HEK293 (cell line): ENCODE data around the gene GBX1.
A peak's percentile ranks its signal among the peaks of the same experiment; 100 is the strongest.

Source experiments
- CTCF ChIA-PET: fragments of 350-600 bp; formaldehyde crosslinking; extraction: SDS; loops from one replicate; lab custom pipeline; 2021; ENCODE audit warnings: antibody characterized with exemption; lab: Yijun Ruan, JAX
- POLR2A ChIA-PET: fragments of 300-600 bp; formaldehyde crosslinking; extraction: SDS; loops from one replicate; lab custom pipeline; 2020; ENCODE audit warnings: antibody characterized with exemption, inconsistent platforms; lab: Yijun Ruan, JAX
- H3K27ac ChIP-seq: fragments of 200-500 bp; sonication (Bioruptor generic); 2 replicates; pipeline ENCODE4 v1.5.1; 2014; ENCODE audit warnings: low read depth, low read length, control low read depth, inconsistent platforms; ENCODE audit errors: extremely low read depth
- H3K36me3 ChIP-seq, 2 experiments: fragments of 200-500 bp in 1 of 2; sonication (Bioruptor generic) in 1 of 2; 1 replicate in 1 of 2; 2 replicates in 1 of 2; pipeline ENCODE4 v1.5.1; 2014 to 2017; ENCODE audit warnings: inconsistent platforms in 2 of 2, low read length in 2 of 2; ENCODE audit not compliant: control insufficient read depth in 2 of 2, insufficient read depth in 1 of 2
- H3K4me1 ChIP-seq: fragments of 200-500 bp; sonication (Bioruptor generic); 2 replicates; pipeline ENCODE4 v1.5.1; 2014; ENCODE audit warnings: mild to moderate bottlenecking, low read length, inconsistent platforms; ENCODE audit not compliant: control insufficient read depth, insufficient read depth
- H3K4me3 ChIP-seq: 2 replicates; pipeline ENCODE4 v1.5.1; 2011; ENCODE audit warnings: low read depth, mild to moderate bottlenecking, control low read depth, low read length, moderate library complexity
- H3K9me3 ChIP-seq: fragments of 200-500 bp; sonication (Bioruptor generic); 2 replicates; pipeline ENCODE4 v1.5.1; 2014; ENCODE audit warnings: low read depth, low read length, inconsistent platforms; ENCODE audit not compliant: control insufficient read depth, insufficient read depth
- GFI1B ChIP-seq: fragments of 450-650 bp; formaldehyde crosslinking; IDR thresholded peaks from 2 replicates; pipeline ENCODE4 v1.5.1; 2016; ENCODE audit warnings: missing biosample characterization, missing genetic modification characterization
- GLIS2 ChIP-seq: fragments of 450-650 bp; formaldehyde crosslinking; IDR thresholded peaks from 2 replicates; pipeline ENCODE4 v1.5.1; 2016; ENCODE audit warnings: missing biosample characterization, missing genetic modification characterization
- RBAK ChIP-seq: fragments of 450-650 bp; formaldehyde crosslinking; IDR thresholded peaks from 2 replicates; pipeline ENCODE4 v1.5.1; 2016; ENCODE audit warnings: missing biosample characterization, missing genetic modification characterization
- SCRT1 ChIP-seq: fragments of 450-650 bp; formaldehyde crosslinking; IDR thresholded peaks from 2 replicates; pipeline ENCODE4 v1.5.1; 2016; ENCODE audit warnings: missing biosample characterization, missing genetic modification characterization, borderline replicate concordance
- SCRT2 ChIP-seq: fragments of 450-650 bp; formaldehyde crosslinking; IDR thresholded peaks from 2 replicates; pipeline ENCODE4 v1.5.1; 2016; ENCODE audit warnings: missing biosample characterization, missing genetic modification characterization
- TSHZ1 ChIP-seq: fragments of 450-650 bp; formaldehyde crosslinking; IDR thresholded peaks from 2 replicates; pipeline ENCODE4 v1.5.1; 2016; ENCODE audit warnings: missing biosample characterization, missing genetic modification characterization, borderline replicate concordance
- ZBTB49 ChIP-seq: fragments of 450-650 bp; formaldehyde crosslinking; IDR thresholded peaks from 2 replicates; pipeline ENCODE4 v1.5.1; 2016; ENCODE audit warnings: missing biosample characterization, missing genetic modification characterization, low read depth
- ZNF16 ChIP-seq: fragments of 450-650 bp; formaldehyde crosslinking; IDR thresholded peaks from 2 replicates; pipeline ENCODE4 v1.5.1; 2016; ENCODE audit warnings: low read depth, missing biosample characterization, missing genetic modification characterization
- ZNF473 ChIP-seq: fragments of 450-650 bp; formaldehyde crosslinking; IDR thresholded peaks from 2 replicates; pipeline ENCODE4 v1.5.1; 2017; ENCODE audit warnings: missing biosample characterization, missing genetic modification characterization
- ZNF600 ChIP-seq: fragments of 450-650 bp; formaldehyde crosslinking; IDR thresholded peaks from 2 replicates; pipeline ENCODE4 v1.5.1; 2016; ENCODE audit warnings: missing biosample characterization, missing genetic modification characterization
- ZSCAN16 ChIP-seq: fragments of 450-650 bp; formaldehyde crosslinking; IDR thresholded peaks from 2 replicates; pipeline ENCODE4 v1.5.1; 2016; ENCODE audit warnings: missing biosample characterization, missing genetic modification characterization
- TF ChIP-seq, protein P1 (sequence below): IDR thresholded peaks from 2 replicates; pipeline ENCODE4 v1.6.1; 2011; ENCODE audit warnings: mild to moderate bottlenecking, low read depth, low read length, borderline replicate concordance
- TF ChIP-seq, protein P2 (sequence below): fragments of 450-650 bp; formaldehyde crosslinking; IDR thresholded peaks from 2 replicates; pipeline ENCODE4 v1.5.1; 2016; ENCODE audit warnings: missing biosample characterization, missing genetic modification characterization

GBX1 gene

GRCh38 chr7:151142686-151143040 lies 24.8 kb downstream of the GBX1 start:
- H3K4me3 ChIP-seq: no peak overlapping the region
- no peak overlapping the region for H3K27ac ChIP-seq
- H3K9me3 ChIP-seq: no peaks in the 10 kb centered on the region
- ChIA-PET POLR2A (interaction anchor here (0.8 kb wide), 1 partner anchor 1371 kb away, joined by 3 read pairs; no protein-coding TSS in a partner anchor), CTCF (interaction anchor here (1.0 to 1.3 kb wide), 3 partner anchors 23 to 29 kb away, joined by 3 to 6 read pairs (median 6); no protein-coding TSS in a partner anchor)
- TF ChIP-seq ZNF16: no peak
- TF ChIP-seq ZBTB49 (tag by site-specific recombination): no peak
- peak; percentile 70 for TF ChIP-seq GLIS2 (tag by site-specific recombination)
- H3K36me3 ChIP-seq: peaks cover 0 to 73% of the 10 kb centered on the region in 2 experiments; a peak in 1 of 3 replicates
- no peaks in the 10 kb centered on the region for H3K4me1 ChIP-seq

DNA sequence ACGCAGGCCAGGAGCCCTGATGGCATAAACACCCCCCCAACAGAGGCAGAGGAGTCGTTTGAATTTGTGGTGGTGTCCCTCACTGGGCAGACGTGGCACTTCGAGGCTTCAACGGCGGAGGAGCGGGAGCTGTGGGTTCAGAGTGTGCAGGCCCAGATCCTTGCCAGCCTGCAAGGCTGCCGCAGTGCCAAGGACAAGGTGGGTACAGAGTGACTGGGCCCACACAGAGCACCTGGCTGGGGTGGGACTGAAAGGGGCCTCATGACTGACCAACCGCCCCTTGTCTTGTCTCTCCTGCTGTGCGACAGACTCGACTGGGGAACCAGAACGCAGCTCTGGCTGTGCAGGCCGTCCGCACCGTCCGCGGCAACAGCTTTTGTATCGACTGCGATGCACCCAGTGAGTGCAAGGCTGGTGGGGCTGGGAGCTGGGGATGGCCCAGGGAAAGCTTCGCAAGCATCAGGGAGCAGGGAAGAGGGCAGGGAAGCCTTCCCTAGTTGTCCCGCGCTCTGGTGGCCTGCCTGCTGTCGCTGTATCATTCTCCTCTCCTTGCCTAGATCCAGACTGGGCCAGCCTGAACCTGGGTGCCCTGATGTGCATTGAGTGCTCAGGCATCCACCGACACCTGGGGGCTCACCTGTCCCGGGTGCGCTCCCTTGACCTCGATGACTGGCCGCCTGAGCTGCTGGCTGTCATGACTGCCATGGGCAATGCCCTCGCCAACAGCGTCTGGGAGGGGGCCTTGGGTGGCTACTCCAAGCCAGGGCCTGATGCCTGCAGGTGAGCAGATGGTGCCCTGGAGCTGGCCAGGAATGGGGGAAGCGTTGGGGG lies 25.4 kb downstream of the GBX1 start:
- TF ChIP-seq, protein P1, sequence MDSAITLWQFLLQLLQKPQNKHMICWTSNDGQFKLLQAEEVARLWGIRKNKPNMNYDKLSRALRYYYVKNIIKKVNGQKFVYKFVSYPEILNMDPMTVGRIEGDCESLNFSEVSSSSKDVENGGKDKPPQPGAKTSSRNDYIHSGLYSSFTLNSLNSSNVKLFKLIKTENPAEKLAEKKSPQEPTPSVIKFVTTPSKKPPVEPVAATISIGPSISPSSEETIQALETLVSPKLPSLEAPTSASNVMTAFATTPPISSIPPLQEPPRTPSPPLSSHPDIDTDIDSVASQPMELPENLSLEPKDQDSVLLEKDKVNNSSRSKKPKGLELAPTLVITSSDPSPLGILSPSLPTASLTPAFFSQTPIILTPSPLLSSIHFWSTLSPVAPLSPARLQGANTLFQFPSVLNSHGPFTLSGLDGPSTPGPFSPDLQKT: no peak
- no peak for TF ChIP-seq RBAK (tag by site-specific recombination)
- TF ChIP-seq GFI1B: no peak
- no peak for TF ChIP-seq ZNF473 (tag by site-specific recombination)
- TF ChIP-seq ZNF600: peak; percentile 81
- Histone ChIP-seq H3K27ac (no peak overlapping the region), H3K4me1 (no peaks in the 10 kb centered on the region), H3K9me3 (no peaks in the 10 kb centered on the region), H3K4me3 (no peak overlapping the region), H3K36me3 (peaks cover 0 to 79% of the 10 kb centered on the region in 2 experiments; a peak in 1 of 3 replicates)
- ChIA-PET POLR2A (interaction anchor here (0.5 to 0.8 kb wide), 2 partner anchors 163 to 1370 kb away, joined by 3 to 6 read pairs; no protein-coding TSS in a partner anchor), CTCF (interaction anchor here (1.0 to 1.3 kb wide), 4 partner anchors 18 to 30 kb away, joined by 4 to 6 read pairs (median 6); no protein-coding TSS in a partner anchor)

DNA sequence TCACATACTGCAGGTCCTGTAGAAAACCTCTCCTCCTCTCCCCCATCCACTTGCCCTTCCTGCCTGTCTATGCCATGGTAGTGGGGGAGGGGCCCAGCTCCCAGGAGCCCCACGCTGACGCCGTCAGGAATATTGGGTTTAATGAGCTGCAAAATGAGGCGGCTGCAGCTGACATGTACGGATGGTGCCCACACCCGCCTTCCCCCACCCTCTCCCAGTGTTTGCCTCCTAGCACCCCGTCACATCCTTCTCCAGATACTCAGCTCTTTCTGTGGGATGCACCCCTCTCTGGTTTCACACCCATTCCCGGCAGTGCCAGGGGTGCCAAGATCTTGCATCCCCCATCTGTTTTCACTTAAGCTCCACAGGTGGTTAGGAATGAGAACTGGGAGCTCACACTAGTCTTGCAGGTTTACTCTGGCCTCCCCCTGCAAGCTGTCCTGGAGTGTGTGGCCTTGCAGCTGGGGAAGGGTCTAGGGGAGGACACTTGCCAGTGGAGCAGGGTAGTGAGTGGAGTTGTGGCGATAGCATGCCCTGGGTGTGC lies 26.1 kb downstream of the GBX1 start:
- Histone ChIP-seq H3K4me3 (no peak overlapping the region), H3K27ac (no peak overlapping the region)
- CTCF ChIA-PET: interaction anchor here (0.6 to 1.2 kb wide), 5 partner anchors 12 to 78 kb away, joined by 3 to 6 read pairs (median 4); no protein-coding TSS in a partner anchor
- TF ChIP-seq SCRT1: peak; percentile 70; the same call in 1 of the 2 replicates
- TF ChIP-seq ZSCAN16: no peak
- peak; percentile 94 for TF ChIP-seq SCRT2 (tag by site-specific recombination)
- TF ChIP-seq, all 188 proteins: peak for 2
- POLR2A ChIA-PET: interaction anchor here (0.5 kb wide), 1 partner anchor 163 kb away, joined by 6 read pairs; no protein-coding TSS in a partner anchor
- Histone ChIP-seq H3K36me3 (peaks cover 0 to 86% of the 10 kb centered on the region in 2 experiments; a peak in 1 of 3 replicates), H3K4me1 (no peaks in the 10 kb centered on the region), H3K9me3 (no peaks in the 10 kb centered on the region)

DNA sequence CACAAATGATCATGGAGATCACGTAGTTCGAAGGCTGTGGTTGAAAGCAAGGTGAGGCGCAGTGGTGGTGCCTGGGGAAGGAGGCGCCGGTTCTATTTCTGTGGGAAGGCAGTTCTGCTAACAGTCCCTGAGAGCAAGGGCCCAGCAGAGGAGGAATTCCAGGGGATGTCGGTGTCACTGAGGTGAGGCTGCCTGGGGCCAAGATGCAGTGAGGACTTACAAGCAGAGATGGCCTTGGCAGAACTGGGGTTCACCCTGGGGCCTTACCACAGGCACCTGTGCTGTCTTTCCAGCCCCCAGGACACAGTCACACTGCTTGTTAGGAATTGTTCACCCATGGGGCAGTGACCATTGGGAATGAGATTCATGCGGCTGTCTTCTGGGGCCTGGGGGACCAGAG lies 26.7 kb downstream of the GBX1 start:
- no peaks in the 10 kb centered on the region for H3K4me1 ChIP-seq
- POLR2A ChIA-PET: no interaction called here
- no peak overlapping the region for H3K27ac ChIP-seq
- H3K36me3 ChIP-seq: peaks cover 0 to 91% of the 10 kb centered on the region in 2 experiments; a peak in 1 of 3 replicates
- no peak overlapping the region for H3K4me3 ChIP-seq
- H3K9me3 ChIP-seq: no peaks in the 10 kb centered on the region
- CTCF ChIA-PET: interaction anchor here (0.6 to 1.2 kb wide), 4 partner anchors 12 to 79 kb away, joined by 3 to 5 read pairs (median 4); no protein-coding TSS in a partner anchor
- no peak for TF ChIP-seq TSHZ1 (tag by site-specific recombination)
- TF ChIP-seq, protein P2, sequence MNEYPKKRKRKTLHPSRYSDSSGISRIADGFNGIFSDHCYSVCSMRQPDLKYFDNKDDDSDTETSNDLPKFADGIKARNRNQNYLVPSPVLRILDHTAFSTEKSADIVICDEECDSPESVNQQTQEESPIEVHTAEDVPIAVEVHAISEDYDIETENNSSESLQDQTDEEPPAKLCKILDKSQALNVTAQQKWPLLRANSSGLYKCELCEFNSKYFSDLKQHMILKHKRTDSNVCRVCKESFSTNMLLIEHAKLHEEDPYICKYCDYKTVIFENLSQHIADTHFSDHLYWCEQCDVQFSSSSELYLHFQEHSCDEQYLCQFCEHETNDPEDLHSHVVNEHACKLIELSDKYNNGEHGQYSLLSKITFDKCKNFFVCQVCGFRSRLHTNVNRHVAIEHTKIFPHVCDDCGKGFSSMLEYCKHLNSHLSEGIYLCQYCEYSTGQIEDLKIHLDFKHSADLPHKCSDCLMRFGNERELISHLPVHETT (tag by site-specific recombination): no peak
